ENCODE data around the gene SLC8A2. TPM values are rescaled to one million over a fixed set of nuclear protein-coding genes. Genes with fewer than 3 reads are reported as not detected.
A peak's percentile ranks its signal among the peaks of the same experiment; 100 is the strongest.

The SLC8A2 gene
- total and polyA plus RNA-seq, 2 experiments from 2014 or later, result 0.99 to 3.7 TPM

GRCh38 chr19:47407417-47407774 is 64.3 kb downstream of the SLC8A2 start:
- no peak for DNase-seq (ENCODE audit: low read depth in 1 of 2, low spot score in 1 of 2)
- Histone ChIP-seq H3K36me3 (no peaks in the 10 kb centered on the region), H3K9me3 (ENCODE audit: low read depth) (no peaks in the 10 kb centered on the region), H3K27ac (no peak overlapping the region), H3K4me3 (no peak overlapping the region), H3K4me1 (ENCODE audit: low read depth) (no peaks in the 10 kb centered on the region), H3K27me3 (no peaks in the 10 kb centered on the region)
- no peak for TF ChIP-seq CTCF (IDR thresholded peaks at IDR 0.05; ENCODE audit: low read depth, low read length)

GRCh38 chr19:47406711-47407416 is 64.8 kb downstream of the SLC8A2 start:
- Histone ChIP-seq H3K27me3 (no peaks in the 10 kb centered on the region), H3K4me3 (no peak overlapping the region), H3K9me3 (ENCODE audit: low read depth) (no peaks in the 10 kb centered on the region), H3K4me1 (ENCODE audit: low read depth) (no peaks in the 10 kb centered on the region), H3K36me3 (no peaks in the 10 kb centered on the region), H3K27ac (no peak overlapping the region)
- DNase-seq (ENCODE audit: low read depth in 1 of 2, low spot score in 1 of 2), result peak; percentile 34 to 84
- TF ChIP-seq CTCF (IDR thresholded peaks at IDR 0.05; ENCODE audit: low read depth, low read length), result no peak

- no peaks in the 10 kb centered on the region for H3K4me1 ChIP-seq (ENCODE audit: low read depth)
- no peak for DNase-seq (ENCODE audit: low read depth in 1 of 2, low spot score in 1 of 2)
- H3K4me3 ChIP-seq, result no peak overlapping the region
- no peaks in the 10 kb centered on the region for H3K27me3 ChIP-seq
- TF ChIP-seq CTCF (IDR thresholded peaks at IDR 0.05; ENCODE audit: low read depth, low read length), result no peak
- no peaks in the 10 kb centered on the region for H3K9me3 ChIP-seq (ENCODE audit: low read depth)
- H3K36me3 ChIP-seq, result no peaks in the 10 kb centered on the region
- no peak overlapping the region for H3K27ac ChIP-seq
These were observed 65.8 kb downstream of the SLC8A2 start for GRCh38 chr19:47405854-47406417.

GRCh38 chr19:47405197-47405550 is 66.5 kb downstream of the SLC8A2 start:
- Histone ChIP-seq H3K27ac (no peak overlapping the region), H3K4me3 (no peak overlapping the region), H3K4me1 (ENCODE audit: low read depth) (no peaks in the 10 kb centered on the region), H3K9me3 (ENCODE audit: low read depth) (no peaks in the 10 kb centered on the region), H3K27me3 (no peaks in the 10 kb centered on the region), H3K36me3 (no peaks in the 10 kb centered on the region)
- DNase-seq (ENCODE audit: low read depth in 1 of 2, low spot score in 1 of 2), result no peak
- TF ChIP-seq CTCF (IDR thresholded peaks at IDR 0.05; ENCODE audit: low read depth, low read length), result no peak

GRCh38 chr19:47404334-47405196 is 67.1 kb downstream of the SLC8A2 start:
- Histone ChIP-seq H3K4me1 (ENCODE audit: low read depth) (no peaks in the 10 kb centered on the region), H3K4me3 (no peak overlapping the region), H3K36me3 (no peaks in the 10 kb centered on the region), H3K27ac (no peak overlapping the region), H3K9me3 (ENCODE audit: low read depth) (no peaks in the 10 kb centered on the region), H3K27me3 (no peaks in the 10 kb centered on the region)
- TF ChIP-seq CTCF (IDR thresholded peaks at IDR 0.05; ENCODE audit: low read depth, low read length), result no peak
- no peak for DNase-seq (ENCODE audit: low read depth in 1 of 2, low spot score in 1 of 2)

Data from cardiac muscle cell (in vitro differentiated cells and primary cell).